GM19395 (cell line): ENCODE measurements around the gene LPO.

ENCODE experiments used
- ATAC-seq: cut with Tn5 transposase; IDR thresholded peaks from one replicate; pipeline ENCODE4 v1.9.1; 2021; ENCODE audit warnings: mild to moderate bottlenecking, moderate library complexity; ENCODE audit not compliant: unreplicated experiment

Gene LPO

GRCh38 chr17:58302171-58302918, 64.0 kb downstream of the LPO start:
- ATAC-seq: no peak

GRCh38 chr17:58302919-58303585, 64.7 kb downstream of the LPO start:
- ATAC-seq: no peak

GRCh38 chr17:58303971-58304749, 65.8 kb downstream of the LPO start:
- ATAC-seq: no peak

GRCh38 chr17:58304750-58305486, 66.5 kb downstream of the LPO start:
- no peak for ATAC-seq

GRCh38 chr17:58305626-58306025, 67.2 kb downstream of the LPO start:
- no peak for ATAC-seq

- no peak for ATAC-seq
These were observed 68.0 kb downstream of the LPO start for GRCh38 chr17:58306131-58306951.

GRCh38 chr17:58307468-58308172, 69.2 kb downstream of the LPO start:
- ATAC-seq: no peak

GRCh38 chr17:58308173-58308984, 70.0 kb downstream of the LPO start:
- ATAC-seq: no peak

GRCh38 chr17:58308985-58309917, 70.9 kb downstream of the LPO start:
- no peak for ATAC-seq

- ATAC-seq: no peak
These were observed 71.5 kb downstream of the LPO start for GRCh38 chr17:58309918-58310259.

GRCh38 chr17:58310511-58311428, 72.4 kb downstream of the LPO start:
- no peak for ATAC-seq

GRCh38 chr17:58311429-58311894, 73.1 kb downstream of the LPO start:
- ATAC-seq: no peak

GRCh38 chr17:58312021-58312630, 73.7 kb downstream of the LPO start:
- ATAC-seq: no peak

GRCh38 chr17:58312829-58313228, 74.4 kb downstream of the LPO start:
- ATAC-seq: no peak

- no peak for ATAC-seq
These were observed 75.7 kb downstream of the LPO start for GRCh38 chr17:58313815-58314705.
